ENCODE data around the gene SMAP2. TPM values are rescaled to one million over a fixed set of nuclear protein-coding genes. Genes with fewer than 3 reads are reported as not detected.

Gene SMAP2
- total and polyA plus RNA-seq, 2 donors (not counting 3 experiments of a cell fraction or from before 2014, with no cell fraction given): 8.0 to 11.1 TPM

DNA sequence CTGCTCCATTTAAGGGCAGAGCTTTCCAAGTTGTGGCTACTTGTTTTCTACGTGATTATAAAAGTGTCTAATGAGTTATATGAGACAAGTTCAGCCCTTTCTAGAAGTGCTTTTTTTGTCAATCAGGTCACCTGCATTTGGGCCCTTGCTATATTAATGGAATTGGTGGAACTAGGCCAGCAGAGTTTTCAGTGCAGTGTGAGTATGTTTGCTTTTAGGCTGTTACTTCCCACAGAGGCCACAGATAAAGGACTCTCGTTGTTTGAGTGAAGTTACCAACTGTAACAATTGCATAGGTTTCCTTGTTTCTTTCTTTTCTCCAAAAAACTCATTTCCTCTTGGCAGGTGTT is 10.9 kb downstream of the SMAP2 start:
- Histone ChIP-seq H3K36me3 (ENCODE audit: control insufficient read depth in 2 of 2, extremely low read depth in 1 of 2, insufficient read depth in 2 of 2, low read length in 2 of 2) (no peaks in the 10 kb centered on the region), H3K27ac (ENCODE audit: insufficient read depth, low read depth, low read length) (no peak overlapping the region), H3K4me1 (ENCODE audit: control insufficient read depth, extremely low read depth, insufficient read depth, low read length) (peaks cover 8% of the 10 kb centered on the region), H2AFZ (ENCODE audit: low read depth, low read length) (no peak overlapping the region), H3K9me3 (replicated peaks; ENCODE audit: control insufficient read depth, insufficient read depth, low read length) (no peaks in the 10 kb centered on the region), H4K20me1 (replicated peaks; ENCODE audit: control insufficient read depth, extremely low read depth, insufficient read depth, low read length) (no peaks in the 10 kb centered on the region), H3K9me1 (replicated peaks; ENCODE audit: control insufficient read depth, extremely low read depth, insufficient read depth, low read length) (no peaks in the 10 kb centered on the region), H3K27me3 (ENCODE audit: control insufficient read depth in 2 of 2, insufficient read depth in 2 of 2, low read length in 2 of 2) (no peaks in the 10 kb centered on the region), H3K4me3 (replicated peaks in 1 of 3; ENCODE audit: insufficient read depth in 1 of 3, low read depth in 1 of 3, low read length in 3 of 3) (no peak overlapping the region), H3K4me2 (ENCODE audit: insufficient read depth, low read length) (no peak overlapping the region), H3K79me2 (ENCODE audit: control insufficient read depth, insufficient read depth, low read length) (no peaks in the 10 kb centered on the region), H3K9ac (replicated peaks; ENCODE audit: extremely low read depth, insufficient read depth, low read length) (no peak overlapping the region)
- intact Hi-C loops (cut with micrococcal nuclease): no loop called here
- dilution Hi-C loops (cut with MboI; ENCODE audit: extremely low pct_ligation_motif_present, low sequenced_read_pairs): no loop called here
- DNase-seq (ENCODE audit: low read depth, low spot score) (no peak), FAIRE-seq (no peak)
- no TSS peak for BruUV-seq (replicated peaks)
- ChIA-PET CTCF (interaction anchor here (1.8 to 6.6 kb wide), 3 partner anchors 20 to 240 kb away, joined by 10 to 37 read pairs (median 28); no protein-coding TSS in a partner anchor), POLR2A (no interaction called here)
- TF ChIP-seq EZH2 (IDR thresholded peaks at IDR 0.05; ENCODE audit: borderline replicate concordance, low read depth, low read length, severe bottlenecking): no peak

DNA sequence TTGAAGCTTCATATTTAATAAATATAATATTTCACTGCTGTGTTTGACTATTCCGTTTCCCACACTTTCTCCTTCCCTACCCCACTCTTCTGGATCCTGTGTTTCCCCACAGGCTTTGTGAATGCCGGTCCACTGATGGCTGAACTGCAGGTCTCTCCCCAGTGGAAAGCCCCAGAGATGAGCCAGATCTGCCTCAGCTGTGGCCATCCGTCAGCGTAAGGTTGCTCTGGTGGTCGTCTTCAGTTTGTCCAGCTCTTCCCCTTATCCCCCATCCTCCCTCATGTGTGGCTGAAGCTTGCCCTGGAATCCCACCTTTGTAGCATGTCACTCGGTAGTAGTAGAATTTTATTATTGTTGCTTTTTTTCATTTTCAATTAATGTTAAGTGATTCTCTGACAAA is 11.4 kb downstream of the SMAP2 start:
- Histone ChIP-seq H3K9me3 (replicated peaks; ENCODE audit: control insufficient read depth, insufficient read depth, low read length) (no peaks in the 10 kb centered on the region), H3K4me2 (ENCODE audit: insufficient read depth, low read length) (no peak overlapping the region), H3K27ac (ENCODE audit: insufficient read depth, low read depth, low read length) (no peak overlapping the region), H3K9ac (replicated peaks; ENCODE audit: extremely low read depth, insufficient read depth, low read length) (no peak overlapping the region), H4K20me1 (replicated peaks; ENCODE audit: control insufficient read depth, extremely low read depth, insufficient read depth, low read length) (no peaks in the 10 kb centered on the region), H3K79me2 (ENCODE audit: control insufficient read depth, insufficient read depth, low read length) (no peaks in the 10 kb centered on the region), H2AFZ (ENCODE audit: low read depth, low read length) (no peak overlapping the region), H3K4me3 (replicated peaks in 1 of 3; ENCODE audit: insufficient read depth in 1 of 3, low read depth in 1 of 3, low read length in 3 of 3) (no peak overlapping the region), H3K4me1 (ENCODE audit: control insufficient read depth, extremely low read depth, insufficient read depth, low read length) (peaks cover 8% of the 10 kb centered on the region), H3K36me3 (ENCODE audit: control insufficient read depth in 2 of 2, extremely low read depth in 1 of 2, insufficient read depth in 2 of 2, low read length in 2 of 2) (no peaks in the 10 kb centered on the region), H3K9me1 (replicated peaks; ENCODE audit: control insufficient read depth, extremely low read depth, insufficient read depth, low read length) (no peaks in the 10 kb centered on the region), H3K27me3 (ENCODE audit: control insufficient read depth in 2 of 2, insufficient read depth in 2 of 2, low read length in 2 of 2) (no peaks in the 10 kb centered on the region)
- BruUV-seq (replicated peaks): no TSS peak
- FAIRE-seq: no peak
- TF ChIP-seq, protein P1, sequence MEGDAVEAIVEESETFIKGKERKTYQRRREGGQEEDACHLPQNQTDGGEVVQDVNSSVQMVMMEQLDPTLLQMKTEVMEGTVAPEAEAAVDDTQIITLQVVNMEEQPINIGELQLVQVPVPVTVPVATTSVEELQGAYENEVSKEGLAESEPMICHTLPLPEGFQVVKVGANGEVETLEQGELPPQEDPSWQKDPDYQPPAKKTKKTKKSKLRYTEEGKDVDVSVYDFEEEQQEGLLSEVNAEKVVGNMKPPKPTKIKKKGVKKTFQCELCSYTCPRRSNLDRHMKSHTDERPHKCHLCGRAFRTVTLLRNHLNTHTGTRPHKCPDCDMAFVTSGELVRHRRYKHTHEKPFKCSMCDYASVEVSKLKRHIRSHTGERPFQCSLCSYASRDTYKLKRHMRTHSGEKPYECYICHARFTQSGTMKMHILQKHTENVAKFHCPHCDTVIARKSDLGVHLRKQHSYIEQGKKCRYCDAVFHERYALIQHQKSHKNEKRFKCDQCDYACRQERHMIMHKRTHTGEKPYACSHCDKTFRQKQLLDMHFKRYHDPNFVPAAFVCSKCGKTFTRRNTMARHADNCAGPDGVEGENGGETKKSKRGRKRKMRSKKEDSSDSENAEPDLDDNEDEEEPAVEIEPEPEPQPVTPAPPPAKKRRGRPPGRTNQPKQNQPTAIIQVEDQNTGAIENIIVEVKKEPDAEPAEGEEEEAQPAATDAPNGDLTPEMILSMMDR (IDR thresholded peaks at IDR 0.05; ENCODE audit: extremely low read depth in 1 of 2, insufficient read depth in 1 of 2, low read depth in 1 of 2, low read length in 2 of 2): no peak
- TF ChIP-seq POLR2AphosphoS5 (IDR thresholded peaks at IDR 0.05; ENCODE audit: insufficient read depth, low read depth, low read length) (no peak), POLR2A (IDR thresholded peaks at IDR 0.05; ENCODE audit: low read depth, low read length) (no peak)
- TF ChIP-seq, protein P2, sequence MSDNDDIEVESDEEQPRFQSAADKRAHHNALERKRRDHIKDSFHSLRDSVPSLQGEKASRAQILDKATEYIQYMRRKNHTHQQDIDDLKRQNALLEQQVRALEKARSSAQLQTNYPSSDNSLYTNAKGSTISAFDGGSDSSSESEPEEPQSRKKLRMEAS (IDR thresholded peaks at IDR 0.05; ENCODE audit: insufficient read depth, insufficient read length): no peak
- intact Hi-C loops (cut with micrococcal nuclease) (no loop called here), dilution Hi-C loops (cut with MboI; ENCODE audit: extremely low pct_ligation_motif_present, low sequenced_read_pairs) (no loop called here)
- CTCF ChIA-PET: interaction anchor here (1.5 to 6.6 kb wide), 5 partner anchors 15 to 241 kb away, joined by 4 to 37 read pairs (median 10); no protein-coding TSS in a partner anchor
- POLR2A ChIA-PET: no interaction called here
- DNase-seq (ENCODE audit: low read depth, low spot score): no peak
